ENCODE results near the gene ZNRF2. TPM values are rescaled to one million over a fixed set of nuclear protein-coding genes. Genes with fewer than 3 reads are reported as not detected.

Gene ZNRF2
- 17.0 TPM for polyA plus RNA-seq (ENCODE audit: insufficient read length)
- long read RNA-seq, donor 1, transcript ZNRF2-201 (5 exons, 3,460 nt), result major isoform, 14 of 14 reads
- long read RNA-seq, donor 1, partial matches to known transcripts, result 0 of 14 reads
- long read RNA-seq, donor 1, other reads (novel, unspliced or antisense), result 0 of 14 reads
- long read RNA-seq, donor 2, transcript ZNRF2-201 (5 exons, 3,460 nt), result major isoform, 9 of 20 reads
- long read RNA-seq, donor 2, partial matches to known transcripts, result 11 of 20 reads
- long read RNA-seq, donor 2, other reads (novel, unspliced or antisense), result 0 of 20 reads
- long read RNA-seq, donor 3, transcript ZNRF2-201 (5 exons, 3,460 nt), result major isoform, 6 of 13 reads
- long read RNA-seq, donor 3, partial matches to known transcripts, result 7 of 13 reads
- long read RNA-seq, donor 3, other reads (novel, unspliced or antisense), result 0 of 13 reads
- long read RNA-seq, donor 4, partial matches to known transcripts, result 0 of 1 reads
- long read RNA-seq, donor 4, other reads (novel, unspliced or antisense), result 0 of 1 reads
- long read RNA-seq, donor 5, transcript ZNRF2-201 (5 exons, 3,460 nt), result major isoform, 26 of 43 reads
- long read RNA-seq, donor 5, partial matches to known transcripts, result 17 of 43 reads
- long read RNA-seq, donor 5, other reads (novel, unspliced or antisense), result 0 of 43 reads
- long read RNA-seq, donor 6, transcript ZNRF2-201 (5 exons, 3,460 nt), result major isoform, 9 of 28 reads
- long read RNA-seq, donor 6, partial matches to known transcripts, result 19 of 28 reads
- long read RNA-seq, donor 6, other reads (novel, unspliced or antisense), result 0 of 28 reads
- long read RNA-seq, donor 7, transcript ZNRF2-201 (5 exons, 3,460 nt), result major isoform, 17 of 36 reads
- long read RNA-seq, donor 7, partial matches to known transcripts, result 19 of 36 reads
- long read RNA-seq, donor 7, other reads (novel, unspliced or antisense), result 0 of 36 reads
- long read RNA-seq, donor 8, transcript ZNRF2-201 (5 exons, 3,460 nt), result major isoform, 9 of 15 reads
- long read RNA-seq, donor 8, partial matches to known transcripts, result 6 of 15 reads
- long read RNA-seq, donor 8, other reads (novel, unspliced or antisense), result 0 of 15 reads

GRCh38 chr7:30284298-30285066, at the start of gene ZNRF2:
ZNRF2 (plus strand) TSS chr7:30284597; CDS start chr7:30285358, 761 bp downstream.
- peak; percentile 95 for DNase-seq

- DNase-seq, result no peak
These were observed 47.1 kb upstream of the ZNRF2 start for GRCh38 chr7:30237271-30237695.

GRCh38 chr7:30238721-30239441, 45.5 kb upstream of the ZNRF2 start:
- DNase-seq, result no peak

GRCh38 chr7:30240106-30240800, 44.1 kb upstream of the ZNRF2 start:
- no peak for DNase-seq

GRCh38 chr7:30241767-30242166, 42.6 kb upstream of the ZNRF2 start:
- DNase-seq, result no peak

GRCh38 chr7:30244340-30244739, 40.1 kb upstream of the ZNRF2 start:
- DNase-seq, result no peak

- DNase-seq, result no peak
These were observed 38.5 kb upstream of the ZNRF2 start for GRCh38 chr7:30245913-30246312.

GRCh38 chr7:30246392-30246791, 38.0 kb upstream of the ZNRF2 start:
- no peak for DNase-seq

GRCh38 chr7:30247541-30248401, 36.6 kb upstream of the ZNRF2 start:
- peak; percentile 45 for DNase-seq

- no peak for DNase-seq
These were observed 35.1 kb upstream of the ZNRF2 start for GRCh38 chr7:30249316-30249715.

- DNase-seq, result no peak
These were observed 34.2 kb upstream of the ZNRF2 start for GRCh38 chr7:30249986-30250774.

- no peak for DNase-seq
These were observed 32.6 kb upstream of the ZNRF2 start for GRCh38 chr7:30251708-30252329.

GRCh38 chr7:30252885-30253795, 31.3 kb upstream of the ZNRF2 start:
- peak; percentile 18 for DNase-seq

GRCh38 chr7:30253796-30254165, 30.6 kb upstream of the ZNRF2 start:
- DNase-seq, result no peak

GRCh38 chr7:30254248-30254647, 30.1 kb upstream of the ZNRF2 start:
- DNase-seq, result no peak

- DNase-seq, result no peak
These were observed 29.7 kb upstream of the ZNRF2 start for GRCh38 chr7:30254717-30255063.
